Progenitor cell of endocrine pancreas (in vitro differentiated cells): ENCODE data around the gene PCDHB7. TPM values are rescaled to one million over a fixed set of nuclear protein-coding genes. Genes with fewer than 3 reads are reported as not detected.
"Not testable (repeated sequence)": the region's sequence is repeated elsewhere in the genome, so short reads cannot be mapped to it uniquely, and the experiment has no call there.

Source experiments
- DNase-seq: peaks from one replicate; pipeline ENCODE4 v3.0.0; 2021; ENCODE audit warnings: low spot score; ENCODE audit not compliant: unreplicated experiment
- H3K27ac Mint-ChIP-seq: 2 replicates; pipeline ENCODE4 v1.8.0; 2021; ENCODE audit warnings: mild to moderate bottlenecking, moderate library complexity, mixed read lengths
- H3K27me3 Mint-ChIP-seq: 2 replicates; pipeline ENCODE4 v1.8.0; 2021; ENCODE audit warnings: mixed read lengths
- H3K36me3 Mint-ChIP-seq: 2 replicates; pipeline ENCODE4 v1.8.0; 2022; ENCODE audit warnings: mixed read lengths; ENCODE audit not compliant: insufficient read depth
- H3K4me1 Mint-ChIP-seq: 2 replicates; pipeline ENCODE4 v1.8.0; 2021; ENCODE audit warnings: low read depth, mixed read lengths
- H3K4me3 Mint-ChIP-seq: 2 replicates; pipeline ENCODE4 v1.8.0; 2021; ENCODE audit warnings: low read depth, mild to moderate bottlenecking, moderate library complexity, mixed read lengths
- H3K9me3 Mint-ChIP-seq: 2 replicates; pipeline ENCODE4 v1.8.0; 2021; ENCODE audit warnings: low read depth, mixed read lengths
- total RNA-seq: library from RNA; stranded (reverse); gene quantifications from 2 replicates; pipeline ENCODE4 v1.2.1, GENCODE V29; 2021
- TF ChIP-seq, protein P1 (sequence below): fragments of 200-600 bp; sonication (generic); IDR thresholded peaks from one replicate; pipeline ENCODE4 v1.5.0; 2021; ENCODE audit warnings: antibody characterized with exemption, mild to moderate bottlenecking; ENCODE audit not compliant: unreplicated experiment

PCDHB7 gene
- total RNA-seq, 1 donor from 2014 or later, result 0.93 TPM

DNA sequence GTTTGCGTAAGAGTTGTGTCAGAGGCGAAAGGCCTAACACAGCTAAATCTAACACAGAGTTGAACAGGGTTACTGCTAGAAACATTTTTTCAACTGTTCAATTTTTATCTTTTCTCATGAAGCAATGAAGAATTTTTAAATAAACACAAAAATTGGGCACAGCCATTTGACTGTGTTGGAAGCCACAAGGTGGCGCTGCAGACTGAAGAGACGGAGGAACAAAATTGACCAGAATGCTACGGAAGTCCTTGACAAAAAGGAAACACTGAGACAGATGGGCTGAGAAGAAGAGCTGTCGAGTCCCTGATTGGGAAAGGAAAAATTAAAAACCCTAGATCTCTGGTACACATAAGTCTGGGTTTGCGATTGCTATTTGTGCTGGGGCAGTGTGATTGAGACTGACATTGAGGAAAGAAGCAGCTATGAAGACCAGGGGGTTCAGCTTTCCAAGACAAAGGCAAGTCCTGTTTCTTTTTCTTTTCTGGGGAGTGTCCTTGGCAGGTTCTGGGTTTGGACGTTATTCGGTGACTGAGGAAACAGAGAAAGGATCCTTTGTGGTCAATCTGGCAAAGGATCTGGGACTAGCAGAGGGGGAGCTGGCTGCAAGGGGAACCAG, 14.6 kb downstream of the PCDHB7 start, which contains the start of gene PCDHB9:
TSS of gene PCDHB9 (plus strand) at position 265 of the 616 bp plus-strand sequence. CDS start at position 423, 158 bp downstream.
- Mint-ChIP-seq H3K4me1 (no peaks in the 10 kb centered on the region), H3K27ac (no peak within 1 kb of the TSS), H3K4me3 (peak within 1 kb of the TSS; percentile 43), H3K36me3 (peaks cover 55% of the 10 kb centered on the region), H3K27me3 (no peaks in the 10 kb centered on the region), H3K9me3 (peaks cover 51% of the 10 kb centered on the region)
- DNase-seq, result no peak
- TF ChIP-seq, protein P1, sequence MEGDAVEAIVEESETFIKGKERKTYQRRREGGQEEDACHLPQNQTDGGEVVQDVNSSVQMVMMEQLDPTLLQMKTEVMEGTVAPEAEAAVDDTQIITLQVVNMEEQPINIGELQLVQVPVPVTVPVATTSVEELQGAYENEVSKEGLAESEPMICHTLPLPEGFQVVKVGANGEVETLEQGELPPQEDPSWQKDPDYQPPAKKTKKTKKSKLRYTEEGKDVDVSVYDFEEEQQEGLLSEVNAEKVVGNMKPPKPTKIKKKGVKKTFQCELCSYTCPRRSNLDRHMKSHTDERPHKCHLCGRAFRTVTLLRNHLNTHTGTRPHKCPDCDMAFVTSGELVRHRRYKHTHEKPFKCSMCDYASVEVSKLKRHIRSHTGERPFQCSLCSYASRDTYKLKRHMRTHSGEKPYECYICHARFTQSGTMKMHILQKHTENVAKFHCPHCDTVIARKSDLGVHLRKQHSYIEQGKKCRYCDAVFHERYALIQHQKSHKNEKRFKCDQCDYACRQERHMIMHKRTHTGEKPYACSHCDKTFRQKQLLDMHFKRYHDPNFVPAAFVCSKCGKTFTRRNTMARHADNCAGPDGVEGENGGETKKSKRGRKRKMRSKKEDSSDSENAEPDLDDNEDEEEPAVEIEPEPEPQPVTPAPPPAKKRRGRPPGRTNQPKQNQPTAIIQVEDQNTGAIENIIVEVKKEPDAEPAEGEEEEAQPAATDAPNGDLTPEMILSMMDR, result no peak

DNA sequence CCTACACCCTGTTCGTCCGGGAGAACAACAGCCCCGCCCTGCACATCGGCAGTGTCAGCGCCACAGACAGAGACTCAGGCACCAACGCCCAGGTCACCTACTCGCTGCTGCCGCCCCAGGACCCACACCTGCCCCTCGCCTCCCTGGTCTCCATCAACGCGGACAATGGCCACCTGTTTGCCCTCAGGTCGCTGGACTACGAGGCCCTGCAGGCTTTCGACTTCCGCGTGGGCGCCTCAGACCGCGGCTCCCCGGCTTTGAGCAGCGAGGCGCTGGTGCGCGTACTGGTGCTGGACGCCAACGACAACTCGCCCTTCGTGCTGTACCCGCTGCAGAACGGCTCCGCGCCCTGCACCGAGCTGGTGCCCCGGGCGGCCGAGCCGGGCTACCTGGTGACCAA, 16.2 kb downstream of the PCDHB7 start:
- DNase-seq, H3K4me3 Mint-ChIP-seq, H3K27me3 Mint-ChIP-seq, H3K4me1 Mint-ChIP-seq: not testable (repeated sequence)
- Mint-ChIP-seq H3K36me3 (peaks cover 53% of the 10 kb centered on the region), H3K27ac (peak overlapping the region; percentile 42), H3K9me3 (peaks cover 48% of the 10 kb centered on the region)

DNA sequence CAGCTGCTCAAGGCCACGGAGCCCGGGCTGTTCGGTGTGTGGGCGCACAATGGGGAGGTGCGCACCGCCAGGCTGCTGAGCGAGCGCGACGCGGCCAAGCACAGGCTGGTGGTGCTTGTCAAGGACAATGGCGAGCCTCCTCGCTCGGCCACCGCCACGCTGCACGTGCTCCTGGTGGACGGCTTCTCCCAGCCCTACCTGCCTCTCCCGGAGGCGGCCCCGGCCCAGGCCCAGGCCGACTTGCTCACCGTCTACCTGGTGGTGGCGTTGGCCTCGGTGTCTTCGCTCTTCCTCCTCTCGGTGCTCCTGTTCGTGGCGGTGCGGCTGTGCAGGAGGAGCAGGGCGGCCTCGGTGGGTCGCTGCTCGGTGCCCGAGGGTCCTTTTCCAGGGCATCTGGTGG, 16.7 kb downstream of the PCDHB7 start:
- H3K27ac Mint-ChIP-seq, H3K27me3 Mint-ChIP-seq, DNase-seq, H3K4me3 Mint-ChIP-seq, H3K4me1 Mint-ChIP-seq: not testable (repeated sequence)
- Mint-ChIP-seq H3K36me3 (peaks cover 53% of the 10 kb centered on the region), H3K9me3 (peaks cover 48% of the 10 kb centered on the region)

GRCh38 chr5:141192110-141192725, 19.8 kb downstream of the PCDHB7 start, which contains the start of gene PCDHB10:
Gene PCDHB10 (plus strand): TSS chr5:141192353. CDS start chr5:141192553, 200 bp downstream.
- Mint-ChIP-seq H3K4me3 (peak within 1 kb of the TSS; percentile 63), H3K36me3 (peaks cover 43% of the 10 kb centered on the region), H3K9me3 (peaks cover 44% of the 10 kb centered on the region), H3K27me3 (no peaks in the 10 kb centered on the region), H3K27ac (peak within 1 kb of the TSS; percentile 80), H3K4me1 (no peaks in the 10 kb centered on the region)
- TF ChIP-seq, protein P1, result peak; percentile 49
- DNase-seq, result no peak

DNA sequence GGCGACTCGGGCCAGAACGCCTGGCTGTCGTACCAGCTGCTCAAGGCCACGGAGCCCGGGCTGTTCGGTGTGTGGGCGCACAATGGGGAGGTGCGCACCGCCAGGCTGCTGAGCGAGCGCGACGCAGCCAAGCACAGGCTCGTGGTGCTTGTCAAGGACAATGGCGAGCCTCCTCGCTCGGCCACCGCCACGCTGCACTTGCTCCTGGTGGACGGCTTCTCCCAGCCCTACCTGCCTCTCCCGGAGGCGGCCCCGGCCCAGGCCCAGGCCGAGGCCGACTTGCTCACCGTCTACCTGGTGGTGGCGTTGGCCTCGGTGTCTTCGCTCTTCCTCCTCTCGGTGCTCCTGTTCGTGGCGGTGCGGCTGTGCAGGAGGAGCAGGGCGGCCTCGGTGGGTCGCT, 21.9 kb downstream of the PCDHB7 start:
- not testable (repeated sequence) for H3K4me3 Mint-ChIP-seq, DNase-seq, H3K27ac Mint-ChIP-seq, H3K27me3 Mint-ChIP-seq, H3K4me1 Mint-ChIP-seq
- peaks cover 42% of the 10 kb centered on the region for H3K9me3 Mint-ChIP-seq
- peaks cover 38% of the 10 kb centered on the region for H3K36me3 Mint-ChIP-seq

- Mint-ChIP-seq H3K27ac (no peak overlapping the region), H3K4me1 (no peaks in the 10 kb centered on the region), H3K9me3 (peaks cover 46% of the 10 kb centered on the region), H3K27me3 (no peaks in the 10 kb centered on the region), H3K4me3 (no peak overlapping the region), H3K36me3 (peaks cover 42% of the 10 kb centered on the region)
- DNase-seq, result no peak
- TF ChIP-seq, protein P1, result no peak
These were observed 23.9 kb downstream of the PCDHB7 start for GRCh38 chr5:141196363-141196762.
